Activated naive CD4-positive, alpha-beta T cell treated with anti-CD3 and anti-CD28 coated beads, Interleukin-2, amount 10 ng/mL, durations not matched to agents 7 days and 5 days (primary cell): ENCODE results near the gene PHF23.

ENCODE experiments used
- CTCF ChIA-PET: fragments of 350-600 bp; sonication (Branson Sonifier 250); formaldehyde crosslinking; loops from one replicate; lab custom pipeline; 2021; ENCODE audit warnings: antibody characterized with exemption; lab: Charles Lee
- DNase-seq: peaks from one replicate; pipeline ENCODE4 v3.0.0-alpha.2; 2020
- H3K27ac Mint-ChIP-seq: one replicate; pipeline ENCODE4 v1.8.0; 2021; ENCODE audit warnings: mild to moderate bottlenecking, moderate library complexity, mixed read lengths
- H3K27me3 Mint-ChIP-seq: one replicate; pipeline ENCODE4 v1.8.0; 2021; ENCODE audit warnings: mild to moderate bottlenecking, mixed read lengths
- H3K36me3 Mint-ChIP-seq: one replicate; pipeline ENCODE4 v1.8.0; 2021; ENCODE audit warnings: mixed read lengths
- H3K4me1 Mint-ChIP-seq: one replicate; pipeline ENCODE4 v1.8.0; 2021; ENCODE audit warnings: mixed read lengths
- H3K4me3 Mint-ChIP-seq: one replicate; pipeline ENCODE4 v1.8.0; 2021; ENCODE audit warnings: mild to moderate bottlenecking, moderate library complexity, mixed read lengths
- H3K9me3 Mint-ChIP-seq: one replicate; pipeline ENCODE4 v1.8.0; 2021; ENCODE audit warnings: mixed read lengths

The PHF23 gene

GRCh38 chr17:7238420-7239090, 702 bp downstream of the PHF23 start:
- H3K36me3 Mint-ChIP-seq: peaks cover 66% of the 10 kb centered on the region
- peak overlapping the region; percentile 94 for H3K4me3 Mint-ChIP-seq
- H3K27me3 Mint-ChIP-seq: no peaks in the 10 kb centered on the region
- peaks cover 70% of the 10 kb centered on the region for H3K4me1 Mint-ChIP-seq
- no peak for DNase-seq
- CTCF ChIA-PET: interaction anchor here (1.5 to 2.3 kb wide), 2 partner anchors 18 to 57 kb away, joined by 3 to 10 read pairs; partner anchors contain the start of gene ACADVL
- peak overlapping the region; percentile 98 for H3K27ac Mint-ChIP-seq
- H3K9me3 Mint-ChIP-seq: no peaks in the 10 kb centered on the region

DNA sequence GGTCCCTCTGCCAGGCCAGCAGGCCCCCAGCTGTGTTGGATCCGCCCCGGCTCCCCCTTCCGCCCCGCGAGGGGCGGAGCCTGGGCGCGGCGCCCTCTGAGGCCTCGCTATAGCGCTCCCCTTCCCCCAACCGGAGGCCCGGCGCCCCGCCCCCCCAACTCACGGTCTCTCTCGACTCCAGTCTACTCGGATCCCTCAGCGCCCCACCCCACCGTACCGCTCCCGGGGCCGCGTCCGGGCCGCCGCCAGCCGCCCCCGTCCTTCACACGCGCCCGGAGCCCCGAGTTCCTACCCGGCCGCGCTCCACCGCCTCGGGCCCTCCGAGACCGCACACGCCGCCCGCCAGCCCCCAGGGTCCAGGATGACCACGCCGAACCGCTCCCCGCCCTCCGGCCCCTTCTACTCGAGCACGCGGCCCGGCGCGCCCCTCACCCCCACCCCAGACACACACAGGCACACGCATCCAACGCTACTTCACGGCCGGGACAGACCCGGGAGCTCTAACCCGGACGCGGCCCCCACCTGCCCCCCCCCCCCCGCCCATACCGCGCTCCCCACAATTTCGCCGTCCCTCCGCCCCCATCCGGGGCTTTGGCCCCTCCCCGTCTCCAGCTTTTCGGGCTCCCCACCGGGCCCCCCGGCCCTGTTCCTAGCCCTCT, 1.4 kb downstream of the PHF23 start:
- Mint-ChIP-seq H3K27ac (peak overlapping the region; percentile 98), H3K4me3 (peak overlapping the region; percentile 94), H3K27me3 (no peaks in the 10 kb centered on the region), H3K9me3 (no peaks in the 10 kb centered on the region), H3K4me1 (peaks cover 71% of the 10 kb centered on the region), H3K36me3 (peaks cover 64% of the 10 kb centered on the region)
- DNase-seq: peak; percentile 86
- CTCF ChIA-PET: interaction anchor here (1.5 to 2.3 kb wide), 2 partner anchors 17 to 58 kb away, joined by 3 to 10 read pairs; partner anchors contain the start of gene ACADVL

GRCh38 chr17:7237266-7237760, 1.9 kb downstream of the PHF23 start:
- Mint-ChIP-seq H3K4me1 (peaks cover 73% of the 10 kb centered on the region), H3K27ac (peak overlapping the region; percentile 98), H3K36me3 (peaks cover 62% of the 10 kb centered on the region), H3K27me3 (no peaks in the 10 kb centered on the region), H3K9me3 (no peaks in the 10 kb centered on the region), H3K4me3 (peak overlapping the region; percentile 94)
- CTCF ChIA-PET: interaction anchor here (2.3 kb wide), 1 partner anchor 16 kb away, joined by 10 read pairs; the partner anchor contains the start of gene ACADVL
- DNase-seq: no peak

DNA sequence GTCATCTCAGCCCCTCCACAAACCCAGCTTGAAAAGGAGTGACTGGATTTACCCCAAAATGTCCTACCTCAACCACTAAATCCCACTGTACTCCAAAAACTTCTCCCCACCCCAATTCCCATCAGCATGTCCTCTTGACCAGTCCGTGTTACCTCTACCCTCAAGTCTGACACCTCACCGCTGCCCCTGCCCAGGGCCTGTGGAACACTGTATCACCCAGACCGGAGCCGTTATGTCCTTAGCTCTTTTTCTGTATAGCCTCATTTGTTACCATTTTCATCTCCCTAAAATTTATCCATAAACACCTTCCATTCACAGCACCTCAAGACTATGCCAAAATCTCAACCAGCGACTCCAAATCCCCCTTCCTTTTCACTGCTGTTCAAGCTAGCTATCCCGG, 2.4 kb downstream of the PHF23 start:
- peak overlapping the region; percentile 98 for H3K27ac Mint-ChIP-seq
- H3K4me1 Mint-ChIP-seq: peaks cover 73% of the 10 kb centered on the region
- H3K27me3 Mint-ChIP-seq: no peaks in the 10 kb centered on the region
- no peak for DNase-seq
- no peaks in the 10 kb centered on the region for H3K9me3 Mint-ChIP-seq
- H3K36me3 Mint-ChIP-seq: peaks cover 62% of the 10 kb centered on the region
- H3K4me3 Mint-ChIP-seq: peak overlapping the region; percentile 94
- CTCF ChIA-PET: interaction anchor here (1.1 to 2.3 kb wide), 2 partner anchors 16 kb away, joined by 3 to 10 read pairs; partner anchors contain the start of gene ACADVL

GRCh38 chr17:7235693-7236665, 3.3 kb downstream of the PHF23 start:
- H3K36me3 Mint-ChIP-seq: peaks cover 54% of the 10 kb centered on the region
- CTCF ChIA-PET: interaction anchor here (0.8 to 1.1 kb wide), 3 partner anchors 15 to 60 kb away, joined by 3 read pairs; no protein-coding TSS in a partner anchor

GRCh38 chr17:7234083-7234951, 4.9 kb downstream of the PHF23 start, which contains the start of gene DVL2:
Gene DVL2 (minus strand): TSS chr17:7234517. CDS start chr17:7234262, 255 bp downstream.
- no peaks in the 10 kb centered on the region for H3K27me3 Mint-ChIP-seq
- peaks cover 56% of the 10 kb centered on the region for H3K36me3 Mint-ChIP-seq
- peaks cover 51% of the 10 kb centered on the region for H3K4me1 Mint-ChIP-seq
- no peaks in the 10 kb centered on the region for H3K9me3 Mint-ChIP-seq
- CTCF ChIA-PET: interaction anchor here (1.0 to 1.1 kb wide), 2 partner anchors 20 to 62 kb away, joined by 3 to 4 read pairs; no protein-coding TSS in a partner anchor
- peak within 1 kb of the TSS; percentile 98 for H3K4me3 Mint-ChIP-seq
- H3K27ac Mint-ChIP-seq: peak within 1 kb of the TSS; percentile 88
- DNase-seq: peak; percentile 96

More at GRCh38 chr17:7235693-7236665, 3.3 kb downstream of the PHF23 start:
- Mint-ChIP-seq H3K4me3 (peak overlapping the region; percentile 98), H3K4me1 (peaks cover 65% of the 10 kb centered on the region), H3K27me3 (no peaks in the 10 kb centered on the region), H3K9me3 (no peaks in the 10 kb centered on the region), H3K27ac (peak overlapping the region; percentile 88)
- DNase-seq: no peak

GRCh38 chr17:7233701-7234082, 5.6 kb downstream of the PHF23 start:
- no peaks in the 10 kb centered on the region for H3K27me3 Mint-ChIP-seq
- no peaks in the 10 kb centered on the region for H3K9me3 Mint-ChIP-seq
- peaks cover 51% of the 10 kb centered on the region for H3K4me1 Mint-ChIP-seq
- H3K27ac Mint-ChIP-seq: peak overlapping the region; percentile 88
- DNase-seq: no peak
- peaks cover 59% of the 10 kb centered on the region for H3K36me3 Mint-ChIP-seq
- peak overlapping the region; percentile 98 for H3K4me3 Mint-ChIP-seq
- CTCF ChIA-PET: interaction anchor here (1.0 kb wide), 1 partner anchor 19 kb away, joined by 4 read pairs; no protein-coding TSS in a partner anchor

DNA sequence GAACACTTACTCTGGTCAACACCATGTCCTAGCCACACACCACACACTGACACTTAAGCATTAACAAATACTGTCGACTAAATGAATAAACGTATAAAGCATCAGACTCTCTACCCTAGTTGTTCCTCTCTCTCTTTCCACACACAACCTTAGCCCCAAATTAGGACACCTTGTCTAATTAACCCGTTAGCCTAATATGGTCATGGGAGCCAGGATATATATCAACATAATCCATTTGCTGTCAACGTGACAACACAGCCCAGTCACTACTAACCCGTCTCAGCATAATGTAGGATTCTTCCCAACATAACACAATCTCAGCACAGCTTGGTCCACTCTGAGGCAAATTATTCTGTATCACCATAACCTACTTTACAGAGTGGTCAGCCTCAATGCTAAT, 7.1 kb downstream of the PHF23 start:
- DNase-seq: no peak
- Mint-ChIP-seq H3K36me3 (peaks cover 61% of the 10 kb centered on the region), H3K27ac (no peak overlapping the region), H3K4me3 (peak overlapping the region; percentile 98), H3K27me3 (no peaks in the 10 kb centered on the region), H3K9me3 (no peaks in the 10 kb centered on the region), H3K4me1 (peaks cover 50% of the 10 kb centered on the region)
- CTCF ChIA-PET: no interaction called here

- Mint-ChIP-seq H3K36me3 (peaks cover 45% of the 10 kb centered on the region), H3K27me3 (no peaks in the 10 kb centered on the region), H3K4me1 (peaks cover 24% of the 10 kb centered on the region), H3K4me3 (no peak overlapping the region), H3K9me3 (no peaks in the 10 kb centered on the region), H3K27ac (no peak overlapping the region)
- CTCF ChIA-PET: interaction anchor here (1.5 kb wide), 1 partner anchor 9 kb away, joined by 5 read pairs; no protein-coding TSS in a partner anchor
- DNase-seq: no peak
Measured at GRCh38 chr17:7229504-7229903, 9.8 kb downstream of the PHF23 start.

DNA sequence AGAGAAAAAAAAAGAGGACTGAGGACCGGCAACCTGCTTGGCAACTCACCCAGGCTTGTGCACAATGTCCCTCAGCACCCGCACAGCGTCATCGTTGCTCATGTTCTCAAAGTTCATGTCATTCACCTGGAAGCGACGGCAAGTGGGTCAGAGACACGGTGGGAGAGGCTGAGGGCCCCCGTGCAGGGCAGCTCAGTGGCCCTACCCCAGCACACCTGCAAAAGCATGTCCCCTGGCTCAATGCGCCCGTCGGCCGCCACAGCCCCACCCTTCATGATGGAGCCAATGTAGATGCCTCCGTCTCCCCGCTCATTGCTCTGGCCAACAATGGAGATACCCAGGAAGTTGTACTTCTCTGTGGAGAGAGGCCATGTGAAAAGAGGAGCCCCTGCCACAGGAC, 10.3 kb downstream of the PHF23 start:
- no peak for DNase-seq
- Mint-ChIP-seq H3K36me3 (peaks cover 45% of the 10 kb centered on the region), H3K27me3 (no peaks in the 10 kb centered on the region), H3K4me3 (no peak overlapping the region), H3K27ac (no peak overlapping the region), H3K4me1 (peaks cover 22% of the 10 kb centered on the region), H3K9me3 (no peaks in the 10 kb centered on the region)
- CTCF ChIA-PET: no interaction called here

GRCh38 chr17:7226721-7227710, 12.2 kb downstream of the PHF23 start:
- Mint-ChIP-seq H3K4me1 (peaks cover 6% of the 10 kb centered on the region), H3K9me3 (no peaks in the 10 kb centered on the region), H3K27ac (no peak overlapping the region), H3K4me3 (no peak overlapping the region), H3K36me3 (peaks cover 53% of the 10 kb centered on the region), H3K27me3 (no peaks in the 10 kb centered on the region)
- CTCF ChIA-PET: no interaction called here
- DNase-seq: no peak
